ENCODE data around the gene KHDC4. TPM values are rescaled to one million over a fixed set of nuclear protein-coding genes. Genes with fewer than 3 reads are reported as not detected.
A peak's percentile ranks its signal among the peaks of the same experiment; 100 is the strongest.

Gene KHDC4
- total RNA-seq, 2 experiments from 2014 or later: 56.6 to 60.8 TPM

GRCh38 chr1:155918660-155919059, 15.6 kb downstream of the KHDC4 start:
- Histone ChIP-seq H3K27me3 (ENCODE audit: control insufficient read depth in 1 of 2, insufficient read depth in 2 of 2, low read length in 2 of 2) (no peaks in the 10 kb centered on the region), H3K27ac (ENCODE audit: low read depth in 1 of 2, low read length in 2 of 2) (no peak overlapping the region), H3K4me3 (ENCODE audit: low read length) (no peak overlapping the region), H3K9me3 (ENCODE audit: control insufficient read depth in 1 of 2, insufficient read depth in 1 of 2, low read length in 2 of 2) (no peaks in the 10 kb centered on the region), H3K4me1 (ENCODE audit: insufficient read depth, low read length) (no peaks in the 10 kb centered on the region), H3K36me3 (ENCODE audit: insufficient read depth, low read length) (peaks cover 96% of the 10 kb centered on the region)
- CTCF ChIA-PET: no interaction called here
- DNase-seq: no peak
- no peak overlapping the region for H3K4me3 Mint-ChIP-seq
- no peaks in the 10 kb centered on the region for H3K4me1 Mint-ChIP-seq (ENCODE audit: low read depth)
- intact Hi-C loops (cut with DNase I, micrococcal nuclease): loop anchor here in 1 of 2 experiments (10.0 kb wide), 1 partner anchor 64 kb away; the partner anchor contains the start of genes GON4L and SYT11
- no peak overlapping the region for H3K27ac Mint-ChIP-seq
- peaks cover 88% of the 10 kb centered on the region for H3K36me3 Mint-ChIP-seq (ENCODE audit: low read depth)
- ATAC-seq (ENCODE audit: poor library complexity): no peak
- POLR2A ChIA-PET: interaction anchor here (0.7 to 0.8 kb wide), 2 partner anchors 62 to 664 kb away, joined by 3 read pairs; partner anchors contain the start of gene GON4L
- no peaks in the 10 kb centered on the region for H3K9me3 Mint-ChIP-seq
- no peak for TF ChIP-seq CTCF (IDR thresholded peaks at IDR 0.05)
- H3K27me3 Mint-ChIP-seq: no peaks in the 10 kb centered on the region

DNA sequence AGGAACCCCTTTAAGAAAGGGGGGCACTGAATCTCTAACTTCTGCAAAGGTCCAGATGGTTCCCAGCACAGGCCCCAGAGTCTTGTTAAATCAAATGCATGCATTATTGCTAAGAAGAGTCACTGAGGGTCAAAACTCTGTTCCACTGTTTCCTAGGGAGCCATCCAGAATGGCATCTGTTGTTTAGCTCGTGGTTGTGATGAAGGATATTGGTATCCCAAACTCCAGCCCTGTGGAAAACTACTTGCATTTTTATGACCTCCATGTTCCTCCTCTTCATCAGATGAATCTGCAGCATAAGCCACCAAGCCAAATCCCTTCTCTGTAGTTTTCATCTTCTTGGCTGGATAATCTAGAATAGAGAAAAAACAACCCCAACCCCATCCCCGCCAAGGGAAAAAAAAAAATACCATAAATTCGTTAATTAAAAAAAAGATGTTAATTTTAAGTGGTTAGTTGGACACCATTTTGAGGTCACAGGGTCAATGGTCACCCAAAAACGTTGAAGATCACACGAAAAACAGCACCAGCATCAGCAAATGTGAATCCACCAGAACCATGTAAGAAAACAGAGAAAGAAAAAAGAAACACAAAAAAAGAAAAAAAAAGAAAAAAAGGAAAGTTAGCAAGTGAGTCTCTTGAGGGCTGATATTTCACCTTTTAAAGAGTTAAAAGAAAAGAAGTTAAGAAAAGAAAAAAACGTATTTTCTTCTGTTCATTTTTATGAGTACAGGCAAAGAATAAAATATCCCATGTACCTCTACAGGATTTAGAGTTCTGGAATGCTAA, 20.1 kb downstream of the KHDC4 start:
- no peak overlapping the region for H3K27ac Mint-ChIP-seq
- H3K36me3 Mint-ChIP-seq (ENCODE audit: low read depth): peaks cover 87% of the 10 kb centered on the region

DNA sequence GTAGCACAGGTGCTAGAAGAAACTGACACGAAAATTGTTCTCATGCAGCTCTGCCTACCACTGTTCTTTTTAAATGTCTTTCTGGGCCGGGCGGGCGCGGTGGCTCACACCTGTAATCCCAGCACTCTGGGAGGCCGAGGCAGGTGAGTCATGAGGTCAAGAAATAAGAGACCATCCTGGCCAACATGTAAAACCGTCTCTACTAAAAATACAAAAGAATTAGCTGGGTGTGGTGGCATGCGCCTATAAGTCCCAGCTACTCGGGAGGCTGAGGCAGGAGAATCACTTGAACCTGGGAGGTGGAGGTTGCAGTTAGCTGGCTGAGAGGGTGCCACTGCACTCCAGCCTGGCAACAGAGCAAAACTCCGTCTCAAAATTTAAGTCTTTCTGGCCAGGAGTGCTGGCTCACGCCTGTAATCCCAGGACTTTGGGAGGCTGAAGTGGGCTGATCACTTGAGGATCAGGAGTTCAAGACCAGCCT, 22.1 kb downstream of the KHDC4 start:
- intact Hi-C loops (cut with DNase I, micrococcal nuclease): loop anchor here (5.0 to 10.0 kb wide), 2 partner anchors 57 to 145 kb away; partner anchors contain the start of genes GON4L (in 1 of the 2) and SYT11 (in 1 of the 2)
- H3K27ac ChIP-seq (ENCODE audit: low read depth in 1 of 2, low read length in 2 of 2): peak overlapping the region; percentile 57 to 60
- no peak for TF ChIP-seq CTCF (IDR thresholded peaks at IDR 0.05)
- CTCF ChIA-PET: no interaction called here
- Mint-ChIP-seq H3K36me3 (ENCODE audit: low read depth) (peaks cover 81% of the 10 kb centered on the region), H3K4me1 (ENCODE audit: low read depth) (peaks cover 28% of the 10 kb centered on the region), H3K27ac (peak overlapping the region; percentile 90), H3K27me3 (no peaks in the 10 kb centered on the region), H3K9me3 (no peaks in the 10 kb centered on the region), H3K4me3 (peak overlapping the region; percentile 100)
- H3K27me3 ChIP-seq (ENCODE audit: control insufficient read depth in 1 of 2, insufficient read depth in 2 of 2, low read length in 2 of 2): no peaks in the 10 kb centered on the region
- POLR2A ChIA-PET: interaction anchor here (2.4 kb wide), 1 partner anchor 22 kb away, joined by 8 read pairs; the partner anchor contains the start of gene KHDC4
- H3K9me3 ChIP-seq (ENCODE audit: control insufficient read depth in 1 of 2, insufficient read depth in 1 of 2, low read length in 2 of 2): no peaks in the 10 kb centered on the region
- DNase-seq (no peak), ATAC-seq (ENCODE audit: poor library complexity) (no peak)
- peaks cover 61% of the 10 kb centered on the region for H3K36me3 ChIP-seq (ENCODE audit: insufficient read depth, low read length)
- H3K4me1 ChIP-seq (ENCODE audit: insufficient read depth, low read length): peaks cover 25% of the 10 kb centered on the region
- no peak overlapping the region for H3K4me3 ChIP-seq (ENCODE audit: low read length)

More for the DNA sequence above, 20.1 kb downstream of the KHDC4 start:
- Mint-ChIP-seq H3K27me3 (no peaks in the 10 kb centered on the region), H3K4me3 (peak overlapping the region; percentile 2), H3K9me3 (no peaks in the 10 kb centered on the region), H3K4me1 (ENCODE audit: low read depth) (peaks cover 24% of the 10 kb centered on the region)
- no peak for TF ChIP-seq CTCF (IDR thresholded peaks at IDR 0.05)
- CTCF ChIA-PET: interaction anchor here (1.1 kb wide), 1 partner anchor 10 kb away, joined by 3 read pairs; no protein-coding TSS in a partner anchor
- H3K27ac ChIP-seq (ENCODE audit: low read depth in 1 of 2, low read length in 2 of 2): no peak overlapping the region
- peaks cover 22% of the 10 kb centered on the region for H3K4me1 ChIP-seq (ENCODE audit: insufficient read depth, low read length)
- no peak overlapping the region for H3K4me3 ChIP-seq (ENCODE audit: low read length)
- DNase-seq: no peak
- POLR2A ChIA-PET: interaction anchor here (2.4 kb wide), 1 partner anchor 20 kb away, joined by 8 read pairs; the partner anchor contains the start of gene KHDC4
- H3K27me3 ChIP-seq (ENCODE audit: control insufficient read depth in 1 of 2, insufficient read depth in 2 of 2, low read length in 2 of 2): no peaks in the 10 kb centered on the region
- peaks cover 70% of the 10 kb centered on the region for H3K36me3 ChIP-seq (ENCODE audit: insufficient read depth, low read length)
- ATAC-seq (ENCODE audit: poor library complexity): no peak
- no peaks in the 10 kb centered on the region for H3K9me3 ChIP-seq (ENCODE audit: control insufficient read depth in 1 of 2, insufficient read depth in 1 of 2, low read length in 2 of 2)
- intact Hi-C loops (cut with DNase I, micrococcal nuclease): loop anchor here (5.0 to 10.0 kb wide), 2 partner anchors 59 to 143 kb away; partner anchors contain the start of genes GON4L (in 1 of the 2) and SYT11 (in 1 of the 2)
